ENCODE results near the gene TENM4.

DNA sequence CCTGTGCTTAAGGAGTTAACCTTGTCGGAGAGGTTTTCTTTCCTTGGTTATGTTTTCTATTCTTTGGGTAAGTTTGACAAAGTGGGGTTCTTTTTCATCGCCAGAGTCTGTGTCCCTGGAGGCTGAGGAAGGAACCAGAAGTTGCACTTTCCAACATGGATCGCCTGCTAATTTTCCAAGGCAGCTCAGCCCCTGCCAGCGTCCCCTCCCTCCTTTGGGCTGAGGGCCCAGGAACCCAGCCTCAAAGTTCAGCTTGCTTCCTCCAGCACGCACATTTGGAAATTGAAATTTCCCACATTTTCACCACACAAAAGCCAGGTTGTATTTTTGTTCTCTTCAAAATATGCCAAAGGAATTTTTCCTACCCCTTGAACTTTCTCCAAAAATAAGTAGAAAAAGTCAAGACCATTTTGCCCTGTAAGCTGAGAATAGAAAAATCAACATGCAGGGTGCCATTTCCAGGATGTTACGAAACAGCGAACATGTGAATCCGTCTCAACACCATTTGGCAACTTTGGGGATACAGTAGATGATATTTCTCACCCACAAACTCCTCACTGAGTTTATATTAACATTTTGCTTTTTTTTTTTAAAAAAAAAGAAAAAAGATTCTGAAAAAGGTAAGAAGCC lies 343.5 kb downstream of the TENM4 start:
- no peak for TF ChIP-seq CTCF (IDR thresholded peaks at IDR 0.05)
- TF ChIP-seq REST (IDR thresholded peaks at IDR 0.05; ENCODE audit: insufficient read depth in 1 of 2, low read depth in 2 of 2, low read length in 1 of 2) = no peak
- no peak for TF ChIP-seq SIN3A (IDR thresholded peaks at IDR 0.05; ENCODE audit: borderline replicate concordance, insufficient read depth, low read depth, low read length)
- TF ChIP-seq POLR2AphosphoS5 (IDR thresholded peaks at IDR 0.05; ENCODE audit: low read depth, low read length) = no peak
- TF ChIP-seq TCF7L2 (IDR thresholded peaks at IDR 0.05; ENCODE audit: low read depth, low read length) = no peak
